Measurements from ENCODE around the gene C9orf50.
"Not testable (repeated sequence)": the region's sequence is repeated elsewhere in the genome, so short reads cannot be mapped to it uniquely, and the experiment has no call there.

Gene C9orf50

GRCh38 chr9:129637102-129637501 lies 16.2 kb upstream of the C9orf50 start:
- no peak for TF ChIP-seq CTCF (IDR thresholded peaks at IDR 0.05; ENCODE audit: borderline replicate concordance, insufficient read depth, low read depth, low read length)
- H3K4me3 ChIP-seq (ENCODE audit: low read depth, low read length) = no peak overlapping the region

- not testable (repeated sequence) for H3K4me3 ChIP-seq (ENCODE audit: low read depth, low read length)
Observed at GRCh38 chr9:129636343-129636742, 15.4 kb upstream of the C9orf50 start.

GRCh38 chr9:129635099-129636065 lies 14.5 kb upstream of the C9orf50 start:
- TF ChIP-seq CTCF (IDR thresholded peaks at IDR 0.05; ENCODE audit: borderline replicate concordance, insufficient read depth, low read depth, low read length) = no peak
- H3K4me3 ChIP-seq (ENCODE audit: low read depth, low read length) = no peak overlapping the region

GRCh38 chr9:129633848-129634247 lies 12.9 kb upstream of the C9orf50 start:
- TF ChIP-seq CTCF (IDR thresholded peaks at IDR 0.05; ENCODE audit: borderline replicate concordance, insufficient read depth, low read depth, low read length) = no peak
- H3K4me3 ChIP-seq (ENCODE audit: low read depth, low read length) = no peak overlapping the region

- H3K4me3 ChIP-seq (ENCODE audit: low read depth, low read length) = no peak overlapping the region
- no peak for TF ChIP-seq CTCF (IDR thresholded peaks at IDR 0.05; ENCODE audit: borderline replicate concordance, insufficient read depth, low read depth, low read length)
Observed at GRCh38 chr9:129633207-129633606, 12.3 kb upstream of the C9orf50 start.

GRCh38 chr9:129632460-129632859 lies 11.6 kb upstream of the C9orf50 start:
- no peak for TF ChIP-seq CTCF (IDR thresholded peaks at IDR 0.05; ENCODE audit: borderline replicate concordance, insufficient read depth, low read depth, low read length)
- H3K4me3 ChIP-seq (ENCODE audit: low read depth, low read length) = no peak overlapping the region

- no peak overlapping the region for H3K4me3 ChIP-seq (ENCODE audit: low read depth, low read length)
- TF ChIP-seq CTCF (IDR thresholded peaks at IDR 0.05; ENCODE audit: borderline replicate concordance, insufficient read depth, low read depth, low read length) = no peak
Observed at GRCh38 chr9:129631674-129632129, 10.8 kb upstream of the C9orf50 start.
